GM12878 (cell line): Measurements from ENCODE around the gene EFNA1. TPM values are rescaled to one million over a fixed set of nuclear protein-coding genes. Genes with fewer than 3 reads are reported as not detected.

Experiments
- ATAC-seq: fragments of 200-7000 bp; cut with Tn5 transposase; 3 replicates; pipeline ENCODE4 v1.9.1; 2020; ENCODE audit warnings: mild to moderate bottlenecking, moderate library complexity
- BruUV-seq: library from RNA; stranded (reverse); fragments of 400-500 nt; replicated peaks from 2 replicates; lab custom pipeline; 2021; lab: Mats Ljungman, UMichigan
- CTCF ChIA-PET: fragments of 300-600 bp; sonication (Branson Sonifier 250); formaldehyde crosslinking; extraction: SDS; loops from one replicate; lab custom pipeline; 2021; ENCODE audit warnings: inconsistent platforms; lab: Yijun Ruan, JAX
- POLR2A ChIA-PET: fragments of 350-600 bp; formaldehyde crosslinking; extraction: SDS; loops from one replicate; lab custom pipeline; 2021; ENCODE audit warnings: inconsistent platforms; lab: Charles Lee
- RAD21 ChIA-PET: fragments of 300-600 bp; sonication (Branson Sonifier 250); formaldehyde crosslinking; loops from one replicate; lab custom pipeline; 2023; ENCODE audit warnings: antibody characterized with exemption; ENCODE audit not compliant: unreplicated experiment; lab: Charles Lee
- SMC1A ChIA-PET: fragments of 300-600 bp; sonication (Branson Sonifier 250); formaldehyde crosslinking; loops from one replicate; lab custom pipeline; 2023; ENCODE audit not compliant: unreplicated experiment, uncharacterized antibody; lab: Charles Lee
- DNase-seq: peaks from one replicate; pipeline ENCODE4 v3.0.0-alpha.2; 2011; ENCODE audit warnings: low read depth, low spot score
- FAIRE-seq: peaks from 3 replicates; lab custom pipeline; 2011; peaks lifted over from hg19 to GRCh38; lab: Jason Lieb, UNC
- H2AFZ ChIP-seq: 2 replicates; pipeline ENCODE4 v1.6.0; 2011; ENCODE audit warnings: low read depth, low read length, control low read depth; ENCODE audit not compliant: control insufficient read depth
- H3K27ac ChIP-seq: 2 replicates; pipeline ENCODE4 v1.5.1; 2011; ENCODE audit warnings: control low read depth; ENCODE audit not compliant: control insufficient read depth, insufficient read depth
- H3K27me3 ChIP-seq, 2 experiments: replicated peaks in 1 of 2; 2 replicates each; pipeline versions ENCODE4 v1.6.0 to v1.6.1; 2011; ENCODE audit warnings: low read length in 1 of 2; ENCODE audit not compliant: control insufficient read depth in 2 of 2, insufficient read depth in 2 of 2
- H3K36me3 ChIP-seq, 2 experiments: 2 replicates each; pipeline ENCODE4 v1.5.1; 2011; ENCODE audit warnings: low read length in 1 of 2; ENCODE audit not compliant: control insufficient read depth in 2 of 2, insufficient read depth in 2 of 2
- H3K4me1 ChIP-seq: 2 replicates; pipeline ENCODE4 v1.6.1; 2011; ENCODE audit warnings: mild to moderate bottlenecking, low read length, moderate library complexity, mixed read lengths; ENCODE audit not compliant: control insufficient read depth, insufficient read depth
- H3K4me2 ChIP-seq: 2 replicates; pipeline ENCODE4 v1.6.0; 2011; ENCODE audit warnings: control low read depth; ENCODE audit not compliant: control insufficient read depth, insufficient read depth
- H3K4me3 ChIP-seq: fragments of 200-600 bp; sonication (generic); 2 replicates; pipeline ENCODE4 v1.5.1; 2016
- H3K79me2 ChIP-seq: 2 replicates; pipeline ENCODE4 v1.6.0; 2011; ENCODE audit warnings: low read length; ENCODE audit not compliant: control insufficient read depth, insufficient read depth
- H3K9ac ChIP-seq: 2 replicates; pipeline ENCODE4 v1.8.0; 2011; ENCODE audit warnings: low read length, control low read depth, mixed read lengths; ENCODE audit not compliant: control insufficient read depth, insufficient read depth
- H3K9me3 ChIP-seq: replicated peaks from 3 replicates; pipeline ENCODE4 v1.5.1; 2011; ENCODE audit warnings: mild to moderate bottlenecking, low read length; ENCODE audit not compliant: control insufficient read depth, insufficient read depth
- H4K20me1 ChIP-seq: 2 replicates; pipeline ENCODE4 v1.6.0; 2011; ENCODE audit not compliant: control insufficient read depth, insufficient read depth
- ATF7 ChIP-seq: fragments of 450-650 bp; IDR thresholded peaks from 2 replicates; pipeline ENCODE4 v1.6.1; 2016; ENCODE audit warnings: low read depth, mild to moderate bottlenecking
- DPF2 ChIP-seq: fragments of 450-650 bp; IDR thresholded peaks from 2 replicates; pipeline ENCODE4 v1.6.1; 2017; ENCODE audit warnings: mild to moderate bottlenecking
- ESRRA ChIP-seq: IDR thresholded peaks from 2 replicates; pipeline ENCODE4 v1.6.1; 2012; ENCODE audit warnings: mild to moderate bottlenecking, low read length, improper control_type of control experiment
- EZH2 ChIP-seq: IDR thresholded peaks from 2 replicates; pipeline ENCODE4 v1.6.1; 2012; ENCODE audit warnings: low read depth, mild to moderate bottlenecking, control low read depth, inconsistent platforms, low read length, borderline replicate concordance; ENCODE audit not compliant: control insufficient read depth
- MEF2A ChIP-seq: IDR thresholded peaks from 2 replicates; pipeline ENCODE4 v1.6.1; 2011; ENCODE audit warnings: low read depth, mild to moderate bottlenecking, low read length, moderate library complexity; ENCODE audit not compliant: insufficient read depth
- RFX5 ChIP-seq: IDR thresholded peaks from 2 replicates; pipeline ENCODE4 v1.6.1; 2011; ENCODE audit warnings: low read depth, low read length, improper control_type of control experiment
- SMARCA5 ChIP-seq: fragments of 450-650 bp; IDR thresholded peaks from 2 replicates; pipeline ENCODE4 v1.6.1; 2017; ENCODE audit warnings: mild to moderate bottlenecking
- SRF ChIP-seq, 2 experiments: IDR thresholded peaks; 2 replicates each; pipeline ENCODE4 v1.6.1; 2011; ENCODE audit warnings: low read depth in 2 of 2, low read length in 2 of 2, mild to moderate bottlenecking in 1 of 2, moderate library complexity in 1 of 2
- TCF7 ChIP-seq: IDR thresholded peaks from 2 replicates; pipeline ENCODE4 v1.6.1; 2014; ENCODE audit warnings: antibody characterized with exemption, borderline replicate concordance
- WGBS: methylation state at CpG from one replicate; pipeline ENCODE4 v1.1.6; 2016; ENCODE audit warnings: low lambda C conversion rate; ENCODE audit not compliant: insufficient replicate concordance, insufficient coverage; ENCODE audit errors: missing lambda C conversion rate; 5-methylcytosine and 5-hydroxymethylcytosine counted together
- in situ Hi-C: fragments of 300-500 bp; cut with MboI; formaldehyde crosslinking; loops from 9 replicates; pipeline ENCODE4 v1.14.3; 2018; ENCODE audit warnings: mixed read lengths
- intact Hi-C: fragments of 100-400 bp; cut with micrococcal nuclease; formaldehyde crosslinking; loops from one replicate; pipeline ENCODE4 v1.14.2; 2022; ENCODE audit not compliant: unreplicated experiment
- polyA plus RNA-seq, 11 experiments: library from polyadenylated mRNA; depleted of rRNA in 4 of 11; unstranded in 6 of 11; stranded (reverse) in 5 of 11; fragments of >200 nt; fragmentation: Nextera tagmentation in 4 of 11; fragmentation: Illumina TruSeq in 1 of 11; extraction: Ambion mirVana in 4 of 11; extraction: Trizol in 1 of 11; gene quantifications; 1 replicate in 1 of 11; 2 replicates in 10 of 11; pipeline versions ENCODE4 v1.2.1 to v1.2.3, GENCODE V29; 2011 to 2016; ENCODE audit warnings: inconsistent platforms in 2 of 11, missing spikeins in 2 of 11, low read depth in 1 of 11
- total RNA-seq, 4 experiments: library from RNA; depleted of rRNA in 3 of 4; stranded (reverse); fragments of >200 nt in 3 of 4; fragmentation: Illumina TruSeq in 1 of 4; extraction: Trizol in 1 of 4; gene quantifications; 2 replicates each; pipeline versions ENCODE4 v1.2.1 to v1.2.3, GENCODE V29; 2013 to 2021

Gene EFNA1
- total and polyA plus RNA-seq, 10 of the 15 experiments (the other 5 are each of a cell fraction or from before 2014, with no cell fraction given) = 0.13 to 7.5 (median 0.28) TPM; not detected in 5

- intact Hi-C loops (no loop called here), in situ Hi-C loops (loop anchor here (5.0 kb wide), 1 partner anchor 74 kb away; no protein-coding TSS in a partner anchor)
- Histone ChIP-seq H3K9ac (no peak overlapping the region), H3K9me3 (no peaks in the 10 kb centered on the region), H3K4me3 (no peak overlapping the region), H3K27ac (no peak overlapping the region), H3K4me2 (no peak overlapping the region), H3K36me3 (peaks cover 0 to 3% of the 10 kb centered on the region in 2 experiments; a peak in 1 of 4 replicates), H3K4me1 (peaks cover 3% of the 10 kb centered on the region), H2AFZ (peak overlapping the region; percentile 34; the same call in 1 of the 2 replicates), H3K79me2 (no peaks in the 10 kb centered on the region), H4K20me1 (no peaks in the 10 kb centered on the region), H3K27me3 (no peaks in the 10 kb centered on the region)
- ATAC-seq (no peak), DNase-seq (no peak), FAIRE-seq (no peak)
- ChIA-PET POLR2A (interaction anchor here (0.6 to 1.3 kb wide), 2 partner anchors 13 to 75 kb away, joined by 3 to 5 read pairs; no protein-coding TSS in a partner anchor), SMC1A (interaction anchor here (1.2 to 5.9 kb wide), 6 partner anchors 11 to 81 kb away, joined by 4 to 37 read pairs (median 6); partner anchors contain the start of gene SLC50A1), RAD21 (interaction anchor here (0.8 to 5.1 kb wide), 7 partner anchors 16 to 76 kb away, joined by 3 to 71 read pairs (median 5); no protein-coding TSS in a partner anchor), CTCF (interaction anchor here (1.0 to 12.1 kb wide), 15 partner anchors 11 to 123 kb away, joined by 3 to 284 read pairs (median 6); partner anchors contain the start of gene EFNA4)
- 32% methylated on average over 19 of the region's 27 CpGs for WGBS
- TF ChIP-seq SRF (IDR thresholded peaks at IDR 0.05; ENCODE audit: low read depth in 2 of 2, low read length in 2 of 2) (no peak), TCF7 (no peak), SMARCA5 (no peak), RFX5 (no peak), DPF2 (no peak), MEF2A (no peak), ESRRA (no peak), ATF7 (no peak), EZH2 (no peak)
- BruUV-seq = no TSS peak
Measured at GRCh38 chr1:155166471-155167165, 38.9 kb downstream of the EFNA1 start.
